ENCODE results near the gene FARP2. TPM values are rescaled to one million over a fixed set of nuclear protein-coding genes. Genes with fewer than 3 reads are reported as not detected.
A peak's percentile ranks its signal among the peaks of the same experiment; 100 is the strongest.

The FARP2 gene
- total RNA-seq, 6 experiments from 2014 or later = 38.3 to 46.4 (median 41.9) TPM

GRCh38 chr2:241329669-241330615 is 26.1 kb upstream of the FARP2 start:
- Mint-ChIP-seq H3K4me1 (ENCODE audit: low read depth) (peaks cover 13% of the 10 kb centered on the region), H3K36me3 (ENCODE audit: low read depth) (peaks cover 50% of the 10 kb centered on the region), H3K27ac (no peak overlapping the region), H3K9me3 (no peaks in the 10 kb centered on the region), H3K4me3 (no peak overlapping the region), H3K27me3 (ENCODE audit: insufficient read depth) (no peaks in the 10 kb centered on the region; the same call in 1 of the 2 replicates)
- no peak for DNase-seq
- TF ChIP-seq CTCF (IDR thresholded peaks at IDR 0.05) = no peak

DNA sequence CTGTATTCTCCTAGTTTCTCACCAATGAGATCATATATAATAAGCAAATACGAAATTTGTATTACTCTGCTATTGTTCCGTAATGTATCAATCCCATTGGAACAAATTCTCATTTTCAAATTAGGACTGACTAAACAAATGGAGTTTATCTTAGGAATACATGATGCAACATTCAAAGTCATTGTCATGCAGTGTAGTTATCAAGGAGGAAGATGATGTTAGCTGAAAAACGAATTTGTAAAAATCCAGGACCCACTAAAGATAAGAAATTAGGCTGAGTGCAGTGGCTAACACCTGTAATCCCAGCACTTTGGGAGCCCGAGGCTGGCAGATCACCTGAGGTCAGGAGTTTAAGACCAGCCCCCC is 25.5 kb upstream of the FARP2 start:
- Mint-ChIP-seq H3K9me3 (no peaks in the 10 kb centered on the region), H3K4me3 (no peak overlapping the region), H3K4me1 (ENCODE audit: low read depth) (peaks cover 13% of the 10 kb centered on the region), H3K27ac (no peak overlapping the region), H3K27me3 (ENCODE audit: insufficient read depth) (no peaks in the 10 kb centered on the region; the same call in 1 of the 2 replicates), H3K36me3 (ENCODE audit: low read depth) (peaks cover 46% of the 10 kb centered on the region)
- TF ChIP-seq CTCF (IDR thresholded peaks at IDR 0.05) = no peak
- DNase-seq = no peak

- no peaks in the 10 kb centered on the region for H3K9me3 Mint-ChIP-seq
- no peak for DNase-seq
- no peaks in the 10 kb centered on the region; the same call in 1 of the 2 replicates for H3K27me3 Mint-ChIP-seq (ENCODE audit: insufficient read depth)
- no peak for TF ChIP-seq CTCF (IDR thresholded peaks at IDR 0.05)
- H3K4me3 Mint-ChIP-seq = no peak overlapping the region
- H3K27ac Mint-ChIP-seq = no peak overlapping the region
- H3K36me3 Mint-ChIP-seq (ENCODE audit: low read depth) = peaks cover 57% of the 10 kb centered on the region
- peaks cover 33% of the 10 kb centered on the region for H3K4me1 Mint-ChIP-seq (ENCODE audit: low read depth)
Observed at GRCh38 chr2:241334813-241335212, 21.3 kb upstream of the FARP2 start.

DNA sequence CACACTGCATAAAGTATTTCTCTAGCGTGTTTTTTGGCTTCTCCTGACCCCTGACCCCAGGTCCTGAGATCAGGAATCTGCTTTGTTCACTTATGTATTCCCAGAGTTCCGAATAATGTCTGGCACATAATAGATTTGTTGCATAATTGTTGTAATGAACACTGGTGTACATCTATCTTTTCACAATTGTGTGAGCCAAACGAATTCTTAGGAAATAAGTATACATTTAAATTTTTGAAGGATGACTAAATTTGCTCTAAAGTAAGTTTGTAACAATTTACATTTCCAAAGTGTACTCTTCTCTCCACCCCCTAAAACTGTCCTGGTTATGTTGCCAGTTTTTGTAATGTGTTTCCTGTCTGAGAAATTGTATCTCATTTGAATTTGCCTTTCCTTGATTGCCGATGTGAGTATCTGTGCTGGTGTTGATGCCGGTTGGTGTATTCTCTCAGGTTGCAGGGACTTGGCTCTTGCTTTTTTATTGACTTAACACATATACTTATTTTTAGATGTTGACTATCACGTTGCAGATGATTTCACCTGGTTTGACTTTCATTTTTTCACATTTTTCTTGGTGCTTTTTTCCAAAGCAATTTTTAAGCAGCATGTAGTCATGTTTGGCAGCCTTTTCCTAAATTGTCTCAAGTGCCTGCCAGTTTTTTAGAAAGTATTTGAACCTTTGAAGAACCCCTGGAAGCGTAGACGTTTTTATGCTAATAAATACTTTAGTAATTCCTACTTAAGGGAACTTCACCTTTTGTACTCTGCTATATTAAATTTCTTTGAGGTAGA is 16.1 kb upstream of the FARP2 start:
- Mint-ChIP-seq H3K27me3 (ENCODE audit: insufficient read depth) (peaks cover 2% of the 10 kb centered on the region), H3K4me1 (ENCODE audit: low read depth) (peaks cover 65% of the 10 kb centered on the region), H3K27ac (peak overlapping the region; percentile 79), H3K36me3 (ENCODE audit: low read depth) (peaks cover 73% of the 10 kb centered on the region), H3K9me3 (no peaks in the 10 kb centered on the region), H3K4me3 (peak overlapping the region; percentile 65)
- no peak for DNase-seq
- no peak for TF ChIP-seq CTCF (IDR thresholded peaks at IDR 0.05)

DNA sequence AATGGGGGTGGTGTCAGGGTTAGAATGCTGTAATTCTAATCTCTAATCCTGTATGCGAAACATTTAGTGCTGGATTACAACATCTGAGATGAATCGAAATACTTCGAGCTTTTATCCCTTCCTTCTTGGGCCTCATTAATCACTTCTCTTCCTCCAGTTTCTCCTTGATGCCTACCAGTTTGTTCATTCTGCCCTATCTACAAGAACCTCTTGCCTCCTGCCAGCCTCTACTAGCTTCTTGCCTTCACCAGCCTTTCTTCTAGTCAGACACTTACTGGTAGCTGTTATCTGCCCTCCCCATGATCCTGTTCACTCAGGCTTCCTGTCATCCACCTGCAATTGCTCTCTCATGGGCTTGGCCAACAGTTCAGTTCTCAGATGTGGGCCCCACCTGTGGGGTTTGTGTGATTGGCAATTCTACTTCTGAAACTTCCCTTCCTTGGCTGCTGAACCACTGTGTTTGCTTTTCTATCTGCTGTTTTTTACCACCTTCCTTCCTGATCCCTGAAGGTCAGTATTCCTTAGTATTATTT is 15.4 kb upstream of the FARP2 start:
- Mint-ChIP-seq H3K36me3 (ENCODE audit: low read depth) (peaks cover 73% of the 10 kb centered on the region), H3K4me3 (no peak overlapping the region), H3K27me3 (ENCODE audit: insufficient read depth) (peaks cover 2% of the 10 kb centered on the region), H3K4me1 (ENCODE audit: low read depth) (peaks cover 71% of the 10 kb centered on the region), H3K9me3 (no peaks in the 10 kb centered on the region), H3K27ac (peak overlapping the region; percentile 79)
- DNase-seq = no peak
- no peak for TF ChIP-seq CTCF (IDR thresholded peaks at IDR 0.05)

Data from HFFc6 (cell line).